ENCODE measurements around the gene TTBK2. TPM values are rescaled to one million over a fixed set of nuclear protein-coding genes. Genes with fewer than 3 reads are reported as not detected.

TTBK2 gene
- total RNA-seq, 1 experiment from 2014 or later, result 10.6 TPM

DNA sequence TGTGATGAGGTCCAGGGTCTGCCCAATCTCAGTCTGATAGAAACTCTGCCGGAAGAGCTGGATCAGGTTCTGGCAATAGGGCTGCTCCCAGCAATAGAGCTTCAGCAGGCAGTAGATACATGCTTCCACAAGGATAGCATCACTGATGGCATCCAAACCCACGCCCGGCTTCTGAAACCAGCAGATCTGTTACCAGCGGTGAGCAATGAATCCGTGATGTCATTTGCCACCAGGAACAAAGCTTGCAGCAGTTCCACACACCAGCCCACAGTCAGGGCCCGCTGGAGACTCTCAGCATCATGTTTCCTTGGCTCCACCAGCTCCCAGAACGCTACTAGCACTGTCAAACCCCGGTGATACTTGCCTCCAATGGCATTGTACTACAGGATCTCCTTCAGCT is 19.3 kb upstream of the TTBK2 start:
- Mint-ChIP-seq H3K4me3 (no peak overlapping the region), H3K27me3 (ENCODE audit: low read depth) (no peaks in the 10 kb centered on the region), H3K9me3 (peaks cover 0 to 2% of the 10 kb centered on the region in 2 experiments; a peak in 1 of 5 replicates), H3K27ac (no peak overlapping the region), H3K36me3 (ENCODE audit: insufficient read depth in 1 of 3, low read depth in 3 of 3) (peaks cover 0 to 8% (median 3%) of the 10 kb centered on the region in 3 experiments; a peak in 4 of 7 replicates), H3K4me1 (no peaks in the 10 kb centered on the region)
- no CpG with 5 or more reads among the region's 8 CpGs for WGBS (ENCODE audit: extremely low coverage, insufficient read length, low lambda C conversion rate)
- Histone ChIP-seq H3K27me3 (ENCODE audit: insufficient read depth, low read length) (no peaks in the 10 kb centered on the region), H3K9me3 (ENCODE audit: control insufficient read depth, low read depth, low read length) (no peaks in the 10 kb centered on the region), H4K5ac (ENCODE audit: insufficient read length, low read depth, low read length) (no peak overlapping the region), H3K23ac (ENCODE audit: insufficient read length, low read depth, low read length) (no peak overlapping the region), H2BK5ac (ENCODE audit: insufficient read length, low read length) (no peak overlapping the region), H3T11ph (ENCODE audit: low read length) (no peak overlapping the region), H3K4me2 (ENCODE audit: insufficient read depth, insufficient read length, low read length) (no peak overlapping the region), H2BK15ac (ENCODE audit: low read depth, low read length) (no peak overlapping the region), H3K18ac (ENCODE audit: insufficient read length, low read depth, low read length) (no peak overlapping the region), H2BK12ac (ENCODE audit: insufficient read length, low read depth, low read length) (no peak overlapping the region), H4K91ac (ENCODE audit: insufficient read length, low read depth, low read length) (no peak overlapping the region), H2BK20ac (ENCODE audit: low read depth, low read length, poor library complexity, severe bottlenecking) (no peak overlapping the region), H2AFZ (ENCODE audit: low read length) (no peak overlapping the region), H3K4me1 (ENCODE audit: insufficient read depth, low read length) (no peaks in the 10 kb centered on the region), H3K9ac (ENCODE audit: extremely low read depth, insufficient read length, low read length) (no peak overlapping the region), H4K20me1 (ENCODE audit: control insufficient read depth, insufficient read depth, insufficient read length) (no peaks in the 10 kb centered on the region), H3K79me1 (ENCODE audit: insufficient read depth, low read depth, low read length, poor library complexity, severe bottlenecking) (no peaks in the 10 kb centered on the region), H3K27ac (ENCODE audit: insufficient read length, low read depth, low read length) (no peak overlapping the region), H2AK5ac (ENCODE audit: insufficient read length, low read length) (no peak overlapping the region), H3K79me2 (ENCODE audit: insufficient read depth, low read length) (no peaks in the 10 kb centered on the region), H4K8ac (replicated peaks; ENCODE audit: insufficient read length, low read depth, low read length) (no peak overlapping the region), H3K56ac (ENCODE audit: insufficient read length, low read depth, low read length) (no peak overlapping the region), H2BK120ac (ENCODE audit: low read depth, low read length, poor library complexity, severe bottlenecking) (no peak overlapping the region), H3K14ac (ENCODE audit: insufficient read depth, low read length) (no peak overlapping the region), H3K4ac (ENCODE audit: low read depth, low read length) (no peak overlapping the region), H3K23me2 (ENCODE audit: insufficient read length, low read depth, low read length, poor library complexity, severe bottlenecking) (no peaks in the 10 kb centered on the region)
- TF ChIP-seq, protein P1, sequence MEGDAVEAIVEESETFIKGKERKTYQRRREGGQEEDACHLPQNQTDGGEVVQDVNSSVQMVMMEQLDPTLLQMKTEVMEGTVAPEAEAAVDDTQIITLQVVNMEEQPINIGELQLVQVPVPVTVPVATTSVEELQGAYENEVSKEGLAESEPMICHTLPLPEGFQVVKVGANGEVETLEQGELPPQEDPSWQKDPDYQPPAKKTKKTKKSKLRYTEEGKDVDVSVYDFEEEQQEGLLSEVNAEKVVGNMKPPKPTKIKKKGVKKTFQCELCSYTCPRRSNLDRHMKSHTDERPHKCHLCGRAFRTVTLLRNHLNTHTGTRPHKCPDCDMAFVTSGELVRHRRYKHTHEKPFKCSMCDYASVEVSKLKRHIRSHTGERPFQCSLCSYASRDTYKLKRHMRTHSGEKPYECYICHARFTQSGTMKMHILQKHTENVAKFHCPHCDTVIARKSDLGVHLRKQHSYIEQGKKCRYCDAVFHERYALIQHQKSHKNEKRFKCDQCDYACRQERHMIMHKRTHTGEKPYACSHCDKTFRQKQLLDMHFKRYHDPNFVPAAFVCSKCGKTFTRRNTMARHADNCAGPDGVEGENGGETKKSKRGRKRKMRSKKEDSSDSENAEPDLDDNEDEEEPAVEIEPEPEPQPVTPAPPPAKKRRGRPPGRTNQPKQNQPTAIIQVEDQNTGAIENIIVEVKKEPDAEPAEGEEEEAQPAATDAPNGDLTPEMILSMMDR (conservative IDR thresholded peaks at IDR 0.05), result no peak
- DNase-seq, result no peak

Measured in H9 (cell line).